GM12801 (cell line): Measurements from ENCODE around the gene MKRN2.

ENCODE experiments used
- CTCF ChIP-seq: IDR thresholded peaks from one replicate; pipeline ENCODE4 v1.5.1; 2011; ENCODE audit warnings: control low read depth; ENCODE audit not compliant: insufficient read length; ENCODE audit errors: extremely low read depth

MKRN2 gene

DNA sequence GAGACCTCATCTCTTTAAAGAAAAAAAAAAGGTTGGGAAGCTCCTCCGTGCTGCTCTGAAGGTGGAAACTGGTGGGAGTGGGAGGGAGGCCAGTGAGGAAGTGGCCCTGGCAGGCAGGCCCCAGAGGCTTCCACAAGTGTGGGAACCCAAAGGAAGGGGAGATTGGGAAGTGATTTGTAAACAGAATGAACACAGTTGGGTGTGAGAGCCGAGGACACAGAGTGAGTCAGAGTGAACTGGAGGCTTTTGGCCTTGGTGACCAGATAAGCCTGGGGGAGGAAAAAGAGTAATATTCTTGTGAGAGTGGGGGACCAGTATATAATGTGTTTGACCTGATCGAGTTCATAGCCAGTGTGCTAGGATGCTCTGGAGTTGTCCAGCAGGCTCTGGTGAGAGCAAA, 23.0 kb downstream of the MKRN2 start:
- no peak for TF ChIP-seq CTCF

GRCh38 chr3:12582730-12583129, 25.8 kb downstream of the MKRN2 start:
- TF ChIP-seq CTCF: no peak

DNA sequence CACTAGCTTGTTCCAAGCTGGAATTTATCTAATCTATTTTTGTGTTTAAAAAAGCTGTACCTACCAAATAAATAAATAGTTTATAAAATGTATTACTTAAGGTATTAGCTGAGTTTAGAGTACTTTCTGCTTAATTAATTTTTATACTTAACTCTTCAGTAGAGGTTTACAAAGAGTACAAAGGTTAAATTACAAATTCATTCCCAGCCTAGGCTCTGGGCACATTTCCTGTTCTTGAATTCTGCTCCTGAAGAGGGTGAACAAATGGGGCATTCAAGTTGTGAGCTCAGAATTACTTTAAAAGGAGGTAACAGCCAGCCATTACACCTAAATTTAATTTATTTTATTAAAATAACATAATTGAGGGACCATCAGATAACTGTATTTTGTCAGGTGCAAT, 26.4 kb downstream of the MKRN2 start:
- no peak for TF ChIP-seq CTCF

DNA sequence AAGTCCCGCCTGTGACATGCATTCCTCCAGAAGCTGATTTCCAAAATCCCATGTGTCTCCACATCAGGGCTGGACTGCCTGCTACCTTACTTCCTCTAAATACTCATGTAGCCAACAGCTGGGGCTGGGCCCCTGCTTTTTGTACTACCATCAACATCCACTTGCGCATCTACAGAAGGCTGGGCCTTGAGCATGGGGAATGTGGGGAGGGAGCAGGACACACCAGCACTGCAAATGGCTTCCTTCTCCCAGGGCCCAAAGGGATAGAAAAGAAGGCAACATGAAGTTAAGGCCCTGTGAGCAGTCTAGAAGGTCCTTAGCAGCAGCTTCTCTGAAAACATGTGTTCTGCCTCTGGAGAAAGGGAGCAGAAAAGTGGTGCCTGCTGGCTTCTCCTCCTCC, 27.2 kb downstream of the MKRN2 start:
- no peak for TF ChIP-seq CTCF

DNA sequence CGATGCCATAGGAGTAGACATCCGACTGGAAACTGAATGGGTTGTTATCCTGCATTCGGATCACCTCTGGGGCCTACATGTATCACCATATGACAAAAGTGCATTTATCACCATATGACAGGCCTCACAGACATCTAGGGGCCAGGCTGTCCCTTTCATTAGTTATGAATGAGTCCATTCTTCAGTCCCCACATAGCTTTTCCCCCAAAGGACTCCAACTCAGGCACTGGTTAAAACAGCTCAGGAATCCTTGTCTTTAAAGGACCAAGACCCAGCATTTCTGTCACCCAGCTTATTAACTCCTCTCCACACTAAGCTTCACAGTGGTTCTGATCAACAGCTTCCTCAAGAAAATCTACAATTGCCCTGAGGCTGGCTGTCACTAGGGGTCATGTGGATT, 28.3 kb downstream of the MKRN2 start:
- TF ChIP-seq CTCF: no peak

DNA sequence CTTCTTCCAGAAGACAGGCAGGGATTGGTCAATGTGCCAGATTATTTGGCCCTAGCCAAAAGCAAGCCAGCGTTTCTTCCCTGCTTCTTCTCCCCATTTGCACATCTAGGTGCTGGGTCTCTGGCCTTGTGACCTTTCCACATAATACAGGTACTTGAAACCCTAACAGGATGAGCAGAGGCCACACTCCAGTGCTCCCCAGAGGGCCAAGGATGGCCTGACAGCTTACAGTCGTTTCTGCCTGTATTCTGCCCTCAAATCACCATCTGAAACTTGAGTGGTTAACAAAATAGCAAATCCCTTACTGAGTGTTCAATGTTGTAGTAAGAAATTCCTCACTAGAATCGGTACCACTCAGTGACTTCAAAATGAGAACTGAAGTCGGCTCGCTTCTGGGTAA, 29.1 kb downstream of the MKRN2 start:
- no peak for TF ChIP-seq CTCF

DNA sequence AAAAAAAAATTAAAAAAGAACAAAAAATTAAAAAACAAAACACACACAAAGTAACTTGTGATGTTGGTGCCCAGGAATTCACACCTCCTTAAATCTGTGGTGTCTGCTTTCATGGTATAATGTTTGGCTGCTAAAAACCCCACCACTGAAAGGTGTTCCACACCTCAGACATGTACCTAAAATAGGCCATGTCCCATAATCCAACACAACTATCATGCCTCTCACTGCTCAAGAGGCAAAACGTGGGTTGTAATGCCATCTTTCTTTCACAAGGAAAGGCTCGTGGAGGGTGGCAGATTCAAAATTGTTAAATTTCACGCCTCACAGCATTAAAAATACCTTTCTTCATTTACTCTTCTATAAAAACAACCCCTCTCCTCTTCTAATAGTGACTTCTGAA, 29.5 kb downstream of the MKRN2 start:
- TF ChIP-seq CTCF: no peak
